Kidney (tissue), 14 donors: ENCODE measurements around the gene KRTAP6-1. TPM values are rescaled to one million over a fixed set of nuclear protein-coding genes. Genes with fewer than 3 reads are reported as not detected.

Experiments
- DNase-seq, 5 donors: peaks; one replicate each; pipeline ENCODE4 v3.0.0-alpha.2; 2013 to 2020
- FAIRE-seq: peaks from 2 replicates; lab custom pipeline; 2012; peaks lifted over from hg19 to GRCh38; lab: Jason Lieb, UNC
- H3K27ac ChIP-seq, 2 donors: one replicate each; pipeline ENCODE4 v1.7.0; 2013; ENCODE audit warnings: low read depth in 2 of 2, low read length in 2 of 2, inconsistent platforms in 1 of 2
- H3K27me3 ChIP-seq: one replicate; pipeline ENCODE4 v1.7.1; 2013; ENCODE audit warnings: low read length, inconsistent platforms; ENCODE audit not compliant: control insufficient read depth, insufficient read depth
- H3K36me3 ChIP-seq, 3 donors: one replicate each; pipeline versions ENCODE4 v1.7.0 to v1.7.1; 2013; ENCODE audit warnings: low read length in 3 of 3, control low read depth in 1 of 3, inconsistent platforms in 1 of 3; ENCODE audit not compliant: insufficient read depth in 3 of 3, control insufficient read depth in 2 of 3
- H3K4me1 ChIP-seq, 3 donors: one replicate each; pipeline versions ENCODE4 v1.7.0 to v1.7.1; 2013; ENCODE audit warnings: low read length in 3 of 3, inconsistent platforms in 1 of 3, low read depth in 1 of 3; ENCODE audit not compliant: control insufficient read depth in 2 of 3, insufficient read depth in 2 of 3
- H3K4me3 ChIP-seq, 3 donors: one replicate each; pipeline versions ENCODE4 v1.7.0 to v1.8.1; 2013; ENCODE audit warnings: low read length in 3 of 3, control low read depth in 1 of 3, inconsistent platforms in 1 of 3
- H3K9ac ChIP-seq, 3 donors: one replicate each; pipeline versions ENCODE4 v1.7.0 to v1.7.1; 2013; ENCODE audit warnings: low read length in 3 of 3, control low read depth in 1 of 3, inconsistent platforms in 1 of 3
- H3K9me3 ChIP-seq, 3 donors: one replicate each; pipeline versions ENCODE4 v1.7.0 to v1.7.1; 2013; ENCODE audit warnings: low read length in 3 of 3, control low read depth in 1 of 3, inconsistent platforms in 1 of 3; ENCODE audit not compliant: control insufficient read depth in 2 of 3, insufficient read depth in 1 of 3
- intact Hi-C: fragments of 100-400 bp; cut with DNase I; formaldehyde crosslinking; loops from one replicate; pipeline ENCODE4 v1.11.1; 2022
- polyA plus RNA-seq: library from polyadenylated mRNA; stranded (reverse); fragments of 350-450 nt; fragmentation: Illumina TruSeq; extraction: RNeasy Lipid Tissue Mini Kit (QIAGEN cat#74804); gene quantifications from one replicate; pipeline ENCODE4 v1.2.3, GENCODE V29; 2014; ENCODE audit warnings: low read depth, low replicate concordance; ENCODE audit not compliant: insufficient read depth
- total RNA-seq: library from RNA; stranded (reverse); fragmentation: NEBNext Ultra II Directional; extraction: Animal tissue kit (Norgen Biotek cat#: 25700); gene quantifications from one replicate; pipeline ENCODE4 v1.2.1, GENCODE V29; 2021
- TF ChIP-seq, protein P1 (sequence below): IDR thresholded peaks from 3 replicates; pipeline ENCODE4 v1.5.1; 2012; ENCODE audit warnings: mild to moderate bottlenecking, moderate library complexity, borderline replicate concordance; ENCODE audit not compliant: insufficient read depth; ENCODE audit errors: extremely low read depth
- donor health status: control.
- donor health status: control.
- donor health status: control.
- donor health status: control.
- donor health status: control.
- donor health status: DM: yes; HTN: yes; CAD: no.
- donor health status: Normal renal cell carcinoma (clear cell type).

The KRTAP6-1 gene
- total and polyA plus RNA-seq, 2 donors from 2014 or later: not detected

DNA sequence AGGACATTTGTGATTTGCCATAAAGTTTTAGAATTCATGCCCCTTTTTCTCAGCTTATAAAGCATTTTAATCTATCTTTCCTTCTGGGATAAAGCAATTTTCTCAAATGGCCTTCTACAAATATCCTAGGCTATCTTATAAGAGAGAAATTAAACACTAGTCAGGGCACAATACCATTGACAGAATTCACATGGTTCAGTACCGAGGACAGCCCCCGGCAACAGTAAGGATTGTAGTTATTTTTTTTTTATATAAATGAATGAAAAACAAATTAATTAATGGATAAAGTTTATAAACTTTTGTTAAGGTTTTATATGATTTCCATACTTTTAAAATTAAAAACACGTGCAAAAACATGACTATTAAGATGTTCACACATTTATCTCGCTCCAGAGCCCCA is 14.4 kb upstream of the KRTAP6-1 start:
- Histone ChIP-seq H3K27me3 (no peaks in the 10 kb centered on the region), H3K27ac (no peak overlapping the region), H3K4me1 (no peaks in the 10 kb centered on the region), H3K9ac (no peak overlapping the region), H3K36me3 (no peaks in the 10 kb centered on the region), H3K4me3 (no peak overlapping the region), H3K9me3 (no peaks in the 10 kb centered on the region)
- no peak for FAIRE-seq
- TF ChIP-seq, protein P1, sequence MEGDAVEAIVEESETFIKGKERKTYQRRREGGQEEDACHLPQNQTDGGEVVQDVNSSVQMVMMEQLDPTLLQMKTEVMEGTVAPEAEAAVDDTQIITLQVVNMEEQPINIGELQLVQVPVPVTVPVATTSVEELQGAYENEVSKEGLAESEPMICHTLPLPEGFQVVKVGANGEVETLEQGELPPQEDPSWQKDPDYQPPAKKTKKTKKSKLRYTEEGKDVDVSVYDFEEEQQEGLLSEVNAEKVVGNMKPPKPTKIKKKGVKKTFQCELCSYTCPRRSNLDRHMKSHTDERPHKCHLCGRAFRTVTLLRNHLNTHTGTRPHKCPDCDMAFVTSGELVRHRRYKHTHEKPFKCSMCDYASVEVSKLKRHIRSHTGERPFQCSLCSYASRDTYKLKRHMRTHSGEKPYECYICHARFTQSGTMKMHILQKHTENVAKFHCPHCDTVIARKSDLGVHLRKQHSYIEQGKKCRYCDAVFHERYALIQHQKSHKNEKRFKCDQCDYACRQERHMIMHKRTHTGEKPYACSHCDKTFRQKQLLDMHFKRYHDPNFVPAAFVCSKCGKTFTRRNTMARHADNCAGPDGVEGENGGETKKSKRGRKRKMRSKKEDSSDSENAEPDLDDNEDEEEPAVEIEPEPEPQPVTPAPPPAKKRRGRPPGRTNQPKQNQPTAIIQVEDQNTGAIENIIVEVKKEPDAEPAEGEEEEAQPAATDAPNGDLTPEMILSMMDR: no peak
- no peak for DNase-seq
- intact Hi-C loops: no loop called here

DNA sequence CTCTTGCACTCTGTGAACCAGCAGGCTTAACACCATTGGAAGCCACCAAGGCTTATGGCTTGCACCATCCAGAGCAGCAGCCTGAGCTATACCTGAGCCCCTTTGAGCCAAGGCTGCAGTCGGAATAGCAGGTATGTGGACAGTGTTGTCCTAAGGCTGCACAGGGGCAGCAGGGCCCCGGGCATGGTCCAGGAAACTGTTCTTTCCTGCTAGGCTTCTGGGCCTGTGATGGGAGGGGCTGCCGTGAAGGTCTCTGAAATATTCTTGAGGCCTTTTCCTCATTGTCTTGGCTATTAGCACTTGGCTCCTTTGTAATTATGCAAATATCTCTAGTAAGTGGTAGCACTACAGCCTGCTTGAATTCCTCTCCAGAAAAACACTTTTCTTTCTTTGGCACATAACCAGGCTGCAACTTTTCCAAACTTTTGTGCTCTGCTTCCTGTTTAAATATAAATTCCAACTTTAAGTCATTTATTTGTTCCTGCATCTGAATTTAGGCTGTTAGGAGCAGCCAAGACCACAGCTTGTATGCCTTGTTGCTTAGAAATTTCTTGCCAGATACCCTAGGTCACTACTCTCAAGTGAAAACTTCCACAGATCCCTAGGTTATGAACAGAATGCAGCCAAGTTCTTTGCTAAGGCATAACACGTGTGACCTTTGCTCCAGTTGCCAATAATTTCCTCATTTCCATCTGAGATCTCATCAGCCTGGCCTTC is 11.9 kb upstream of the KRTAP6-1 start:
- H3K27me3 ChIP-seq: no peaks in the 10 kb centered on the region
- TF ChIP-seq, protein P1: no peak
- H3K4me3 ChIP-seq: no peak overlapping the region
- no peaks in the 10 kb centered on the region for H3K36me3 ChIP-seq
- intact Hi-C loops: no loop called here
- H3K9me3 ChIP-seq: no peaks in the 10 kb centered on the region
- no peaks in the 10 kb centered on the region for H3K4me1 ChIP-seq
- no peak overlapping the region for H3K27ac ChIP-seq
- DNase-seq (no peak), FAIRE-seq (no peak)
- no peak overlapping the region for H3K9ac ChIP-seq

DNA sequence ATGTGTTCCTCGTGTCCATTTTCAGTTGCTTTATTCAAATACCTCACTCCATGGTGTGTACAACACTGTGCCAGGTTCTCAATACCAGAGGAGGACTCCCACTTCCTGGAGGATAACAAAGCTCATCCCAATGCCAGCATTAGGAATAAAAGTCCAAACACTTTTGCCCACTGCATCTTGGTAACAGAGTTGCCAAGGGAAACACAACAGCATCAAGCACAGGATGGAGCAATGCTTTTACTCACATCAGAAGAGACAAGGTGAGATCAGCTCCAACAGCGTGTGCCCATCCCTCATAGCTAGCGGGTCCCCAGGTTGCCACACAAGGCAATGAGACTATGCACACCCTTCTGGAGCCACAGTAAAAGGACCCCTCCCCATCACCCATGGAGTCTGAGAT is 9.6 kb upstream of the KRTAP6-1 start:
- no peak for FAIRE-seq
- no peak overlapping the region for H3K27ac ChIP-seq

More for the DNA sequence above, 9.6 kb upstream of the KRTAP6-1 start:
- H3K4me1 ChIP-seq: no peaks in the 10 kb centered on the region
- H3K27me3 ChIP-seq: no peaks in the 10 kb centered on the region
- no peaks in the 10 kb centered on the region for H3K36me3 ChIP-seq
- TF ChIP-seq, protein P1: no peak
- no peak overlapping the region for H3K9ac ChIP-seq
- intact Hi-C loops: no loop called here
- no peak overlapping the region for H3K4me3 ChIP-seq
- H3K9me3 ChIP-seq: no peaks in the 10 kb centered on the region
- DNase-seq: no peak
